Upper lobe of right lung (tissue), 1 donor: ENCODE results near the gene PRKD3. TPM values are rescaled to one million over a fixed set of nuclear protein-coding genes. Genes with fewer than 3 reads are reported as not detected.

Experiments
- ATAC-seq: fragments of 200-7000 bp; cut with Tn5 transposase; one replicate; pipeline ENCODE4 v1.9.1; 2020; ENCODE audit warnings: mild to moderate bottlenecking, moderate library complexity
- DNase-seq: peaks from one replicate; pipeline ENCODE4 v3.0.0-alpha.2; 2020
- H3K27ac ChIP-seq: fragments of 200-600 bp; one replicate; pipeline ENCODE4 v1.8.0; 2022
- H3K27me3 ChIP-seq: fragments of 200-600 bp; one replicate; pipeline ENCODE4 v1.8.0; 2022; ENCODE audit warnings: mild to moderate bottlenecking
- H3K36me3 ChIP-seq: fragments of 200-600 bp; one replicate; pipeline ENCODE4 v1.8.0; 2022
- H3K4me1 ChIP-seq: fragments of 200-600 bp; one replicate; pipeline ENCODE4 v1.8.0; 2022
- H3K4me3 ChIP-seq: fragments of 200-600 bp; one replicate; pipeline ENCODE4 v1.8.0; 2022; ENCODE audit warnings: mild to moderate bottlenecking
- H3K9me3 ChIP-seq: fragments of 200-600 bp; one replicate; pipeline ENCODE4 v1.8.0; 2022
- CTCF ChIP-seq: fragments of 200-600 bp; IDR thresholded peaks from one replicate; pipeline ENCODE4 v1.8.0; 2022; ENCODE audit warnings: antibody characterized with exemption
- intact Hi-C: fragments of 100-400 bp; cut with DNase I; formaldehyde crosslinking; loops from one replicate; pipeline ENCODE4 v1.11.0; 2022
- total RNA-seq: library from RNA; stranded (reverse); fragmentation: NEBNext Ultra II Directional; extraction: Animal tissue kit (Norgen Biotek cat#: 25700); gene quantifications from one replicate; pipeline ENCODE4 v1.2.1, GENCODE V29; 2021
- donor health status: DM: no; HTN: yes; CAD: no; lungs with severe emphysema.

Gene PRKD3
- total RNA-seq, 1 donor from 2014 or later = 43.6 TPM

DNA sequence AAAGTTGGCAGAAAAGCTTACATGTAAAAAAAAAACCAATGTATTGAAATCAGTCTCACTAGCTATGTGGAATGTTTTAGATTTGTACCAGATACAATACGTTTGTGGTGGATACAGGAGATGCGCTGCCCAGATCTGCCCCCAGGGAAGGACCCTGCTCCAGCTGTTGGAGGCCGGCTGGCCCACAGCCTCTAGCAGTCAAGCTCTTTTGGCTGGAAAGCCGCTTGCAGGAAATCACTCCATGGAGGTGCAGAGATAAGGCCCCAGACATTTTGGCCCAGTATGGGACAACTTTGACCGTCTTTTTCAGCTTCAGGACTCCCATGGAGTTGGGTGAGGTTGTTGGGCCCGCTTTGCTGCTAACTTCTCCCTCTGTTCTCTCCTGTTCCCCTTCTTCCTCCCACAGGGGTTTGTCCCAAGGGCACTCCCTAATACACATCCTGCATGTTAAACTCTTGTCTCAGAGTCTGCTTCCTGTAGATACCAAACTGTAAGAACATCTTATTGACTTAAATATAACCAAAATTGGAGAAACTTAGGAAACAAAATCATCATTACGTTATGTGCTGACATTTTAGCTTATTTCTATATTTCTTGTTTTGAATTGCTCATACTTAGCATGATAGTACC is 18.1 kb upstream of the PRKD3 start:
- Histone ChIP-seq H3K4me1 (no peaks in the 10 kb centered on the region), H3K36me3 (no peaks in the 10 kb centered on the region), H3K27me3 (no peaks in the 10 kb centered on the region), H3K27ac (no peak overlapping the region), H3K4me3 (no peak overlapping the region), H3K9me3 (no peaks in the 10 kb centered on the region)
- DNase-seq (no peak), ATAC-seq (no peak)
- TF ChIP-seq CTCF = no peak
- intact Hi-C loops = no loop called here

DNA sequence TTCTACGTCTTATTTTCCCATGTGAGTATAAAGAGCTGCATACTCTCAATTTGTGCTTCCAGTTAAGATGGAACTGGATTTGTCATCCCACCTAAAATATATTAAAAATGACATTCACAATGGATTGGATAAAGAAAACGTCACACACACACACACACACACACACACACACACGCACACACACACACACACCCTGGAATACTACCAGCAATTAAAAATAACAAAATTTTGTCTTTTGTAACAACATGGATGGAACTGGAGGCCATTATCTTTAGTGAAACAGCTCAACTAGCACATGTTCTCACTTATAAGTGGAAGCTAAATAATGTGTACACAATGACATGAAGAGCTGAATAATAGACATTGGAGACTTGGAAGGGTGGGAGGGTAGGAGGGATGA is 16.0 kb upstream of the PRKD3 start:
- no peak for TF ChIP-seq CTCF
- Histone ChIP-seq H3K9me3 (no peaks in the 10 kb centered on the region), H3K36me3 (no peaks in the 10 kb centered on the region), H3K4me1 (no peaks in the 10 kb centered on the region), H3K27ac (no peak overlapping the region), H3K27me3 (no peaks in the 10 kb centered on the region), H3K4me3 (no peak overlapping the region)
- no peak for ATAC-seq
- intact Hi-C loops = no loop called here
- DNase-seq = no peak

- no peak overlapping the region for H3K27ac ChIP-seq
- H3K4me1 ChIP-seq = no peaks in the 10 kb centered on the region
- intact Hi-C loops = no loop called here
- no peak for TF ChIP-seq CTCF
- no peaks in the 10 kb centered on the region for H3K27me3 ChIP-seq
- DNase-seq = no peak
- H3K9me3 ChIP-seq = no peaks in the 10 kb centered on the region
- no peak overlapping the region for H3K4me3 ChIP-seq
- no peaks in the 10 kb centered on the region for H3K36me3 ChIP-seq
- ATAC-seq = no peak
These were observed 14.3 kb upstream of the PRKD3 start for GRCh38 chr2:37338933-37339332.

- DNase-seq (no peak), ATAC-seq (no peak)
- intact Hi-C loops = no loop called here
These were observed 13.1 kb upstream of the PRKD3 start for GRCh38 chr2:37337620-37338280.

DNA sequence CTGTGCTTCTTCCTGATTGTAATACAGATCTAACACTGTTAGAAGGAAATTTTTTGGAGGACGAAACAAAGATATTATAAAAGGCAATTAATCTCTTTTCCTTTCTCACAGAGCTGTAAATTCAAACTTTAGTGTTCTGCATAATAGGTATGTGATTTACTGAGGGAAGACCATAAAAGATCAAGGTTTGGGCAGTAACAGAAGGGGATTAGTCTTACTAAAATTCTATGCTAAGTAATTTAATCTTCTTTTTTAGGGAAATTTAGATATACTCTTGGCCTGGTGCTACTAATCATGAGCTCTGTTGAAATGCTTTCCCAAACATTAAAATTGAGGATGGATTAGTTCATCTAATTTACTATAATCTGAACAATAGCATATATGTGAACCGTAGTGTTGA is 11.0 kb upstream of the PRKD3 start:
- ATAC-seq (no peak), DNase-seq (no peak)
- Histone ChIP-seq H3K27ac (no peak overlapping the region), H3K27me3 (no peaks in the 10 kb centered on the region), H3K9me3 (no peaks in the 10 kb centered on the region), H3K4me3 (no peak overlapping the region), H3K4me1 (no peaks in the 10 kb centered on the region), H3K36me3 (no peaks in the 10 kb centered on the region)
- no peak for TF ChIP-seq CTCF
- intact Hi-C loops = no loop called here

More at GRCh38 chr2:37337620-37338280, 13.1 kb upstream of the PRKD3 start:
- Histone ChIP-seq H3K27me3 (no peaks in the 10 kb centered on the region), H3K36me3 (no peaks in the 10 kb centered on the region), H3K4me1 (no peaks in the 10 kb centered on the region), H3K9me3 (no peaks in the 10 kb centered on the region), H3K4me3 (no peak overlapping the region), H3K27ac (no peak overlapping the region)
- no peak for TF ChIP-seq CTCF
